ENCODE data around the gene WNT10A.

DNA sequence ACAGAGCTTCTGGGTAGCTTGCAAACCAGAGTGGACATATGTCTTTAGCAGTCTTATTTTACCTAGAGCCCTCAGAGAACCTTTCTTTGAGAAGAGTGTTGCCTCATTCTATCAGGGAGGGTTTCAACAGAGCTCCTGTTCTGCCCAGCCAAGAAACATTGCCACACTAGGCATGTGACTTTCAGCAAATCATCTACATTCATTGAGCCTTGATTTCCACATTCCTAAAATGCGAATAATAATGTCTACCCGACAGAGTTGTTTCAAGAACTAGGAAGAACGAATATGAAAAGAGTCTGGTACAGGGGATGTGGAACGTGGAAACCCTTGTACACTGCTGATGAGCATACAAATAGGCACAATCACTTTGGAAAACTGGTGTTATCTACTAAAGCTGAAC is 41.2 kb upstream of the WNT10A start:
- TF ChIP-seq EZH2 (IDR thresholded peaks at IDR 0.05; ENCODE audit: borderline replicate concordance, low read depth, low read length, poor library complexity, severe bottlenecking) (no peak), CTCF (conservative IDR thresholded peaks at IDR 0.05; ENCODE audit: low read depth, low read length) (no peak)

Data from A673 (cell line).